Activated CD4-positive, CD25-positive, alpha-beta regulatory T cell treated with anti-CD3 and anti-CD28 coated beads, Interleukin-2, amount 50 U/mL, for 72 hours (primary cell): ENCODE results near the gene SPEF1.
A peak's percentile ranks its signal among the peaks of the same experiment; 100 is the strongest.

Experiments used
- DNase-seq: peaks from one replicate; pipeline ENCODE4 v3.0.0; 2021

Gene SPEF1

DNA sequence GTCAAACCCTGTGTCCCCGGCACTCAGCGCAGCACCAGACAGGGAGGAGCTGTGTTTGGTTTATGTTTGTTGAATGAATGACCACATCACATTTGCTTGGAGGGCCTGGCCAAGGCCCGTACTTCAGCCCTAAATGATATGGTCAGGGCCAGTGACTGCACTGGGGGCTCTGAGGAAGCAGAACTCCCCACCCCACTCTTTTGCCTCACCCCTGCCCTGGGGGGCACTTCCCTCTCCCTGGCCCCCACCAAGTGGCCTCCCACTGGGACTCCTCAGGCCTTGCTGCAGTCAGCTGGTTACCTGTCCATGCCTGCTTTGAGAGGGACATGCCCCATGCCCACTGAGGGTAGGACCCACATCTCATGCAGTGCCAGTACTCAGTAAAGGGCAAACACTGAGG is 16.6 kb downstream of the SPEF1 start:
- no peak for DNase-seq

DNA sequence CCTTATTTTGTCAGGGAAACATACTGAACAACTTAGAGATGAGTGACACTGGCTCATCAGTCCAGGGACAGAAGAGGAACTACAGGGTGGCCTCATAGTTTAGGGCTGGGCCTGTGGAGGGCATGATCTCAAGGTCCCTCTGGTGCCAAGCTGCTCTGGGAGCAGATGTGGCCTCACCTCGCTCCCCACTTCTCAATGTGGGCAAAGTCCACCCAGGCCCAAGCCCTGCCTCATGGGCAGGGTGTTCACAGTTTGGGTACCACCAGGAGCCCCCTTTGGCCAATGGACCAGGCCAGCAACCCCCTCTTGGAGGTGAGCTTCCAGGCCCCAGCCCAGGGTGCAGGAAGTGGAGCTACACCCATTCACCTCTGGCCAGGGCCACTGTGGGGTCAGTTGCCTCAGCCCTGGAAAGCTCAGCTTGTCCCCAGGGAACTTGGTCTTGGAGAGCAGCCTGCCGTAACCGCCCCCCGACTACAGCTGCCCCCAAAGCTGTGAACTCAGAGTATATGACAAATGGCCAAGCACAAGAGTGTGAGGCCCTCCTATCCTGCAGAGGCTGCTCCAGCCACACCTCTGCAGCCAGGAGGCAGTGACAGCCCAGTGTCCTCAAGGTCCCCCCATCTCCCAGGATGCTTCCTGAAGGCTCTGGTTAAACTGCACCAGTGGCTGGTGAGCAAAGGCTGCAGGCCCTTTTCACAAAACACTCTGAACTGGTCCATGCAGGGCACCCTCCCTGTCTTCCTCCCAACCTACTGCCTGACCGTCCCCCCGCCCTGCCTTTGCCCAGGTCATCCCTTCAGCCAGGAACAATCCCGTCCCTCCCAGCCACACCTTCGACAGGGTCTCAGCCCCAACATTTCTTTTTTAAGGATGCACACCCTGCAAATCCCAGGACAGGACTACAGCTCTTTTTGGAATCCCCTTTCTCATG is 17.3 kb downstream of the SPEF1 start:
- DNase-seq, result no peak

DNA sequence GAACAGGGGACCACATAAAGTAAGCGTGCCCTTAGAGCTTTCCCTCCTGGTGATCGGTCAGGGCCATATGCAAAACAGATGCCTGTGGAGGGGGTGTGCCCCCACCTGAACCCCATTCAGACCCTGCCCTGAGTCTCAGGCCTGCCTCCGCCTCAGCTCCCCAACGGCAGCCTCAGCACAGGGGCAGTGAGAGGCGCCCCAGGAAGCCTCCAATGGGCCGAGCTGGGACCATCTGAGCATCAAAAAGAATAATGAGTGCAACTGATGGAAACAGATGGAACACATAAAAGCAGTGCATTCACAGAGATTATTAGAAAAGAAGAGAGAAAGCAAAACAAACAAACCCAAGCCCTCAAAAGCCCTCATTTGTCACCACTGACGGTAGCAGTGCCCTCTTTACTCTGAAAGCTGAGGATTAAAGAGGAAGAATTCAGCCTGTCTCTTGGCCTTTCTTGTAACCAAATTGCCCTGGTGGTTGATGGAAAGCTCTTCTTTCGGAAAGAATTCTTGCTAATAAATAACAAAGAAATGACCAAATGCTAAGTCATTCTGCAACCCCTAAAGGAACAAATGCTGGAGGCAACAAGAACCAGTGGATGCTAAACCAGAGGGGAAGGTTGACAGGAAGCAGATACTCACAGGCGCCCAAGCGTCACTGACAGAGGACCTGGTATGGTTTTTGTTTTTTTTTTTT is 20.4 kb downstream of the SPEF1 start:
- DNase-seq, result no peak

DNA sequence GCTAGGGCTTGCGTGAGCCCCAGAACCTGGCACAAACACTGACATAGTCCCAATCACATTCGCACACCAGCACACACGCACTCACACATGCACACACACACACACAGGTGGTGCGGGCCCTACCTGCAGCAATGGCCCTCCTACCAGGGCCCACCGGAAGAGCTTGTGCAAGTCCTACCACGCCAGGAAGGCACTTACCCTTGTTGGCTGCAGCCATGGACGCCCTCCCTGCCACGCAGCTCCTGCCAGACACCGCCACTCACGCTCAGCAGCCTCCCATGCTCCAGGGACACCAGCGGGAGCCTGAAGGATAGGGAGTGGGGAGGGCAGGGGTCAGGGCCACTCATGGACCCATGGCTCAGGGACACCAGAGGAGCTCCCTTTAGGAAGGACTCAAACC is 21.4 kb downstream of the SPEF1 start:
- DNase-seq, result no peak

- no peak for DNase-seq
Measured at GRCh38 chr20:3759316-3759823, 21.9 kb downstream of the SPEF1 start.

GRCh38 chr20:3758566-3758965 is 22.7 kb downstream of the SPEF1 start:
- DNase-seq, result no peak

DNA sequence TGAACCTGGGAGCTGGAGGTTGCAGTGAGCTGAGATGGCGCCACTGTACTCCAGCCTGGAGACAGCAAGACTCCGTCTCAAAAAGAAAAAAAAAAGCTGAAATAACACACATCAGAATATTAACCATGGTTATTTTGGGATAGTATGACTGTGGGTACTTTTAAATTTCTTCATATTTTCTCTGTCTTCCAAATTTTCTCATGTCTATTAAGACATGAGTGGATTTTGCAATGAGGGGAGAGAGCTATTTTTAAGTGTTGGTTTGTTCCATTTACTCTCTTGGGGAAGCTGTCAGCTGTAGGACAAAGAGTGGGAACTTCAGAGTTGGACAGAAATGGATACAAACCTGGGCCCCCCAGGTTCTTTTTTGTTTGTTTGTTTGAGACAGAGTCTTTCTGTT is 24.0 kb downstream of the SPEF1 start:
- DNase-seq, result no peak

- DNase-seq, result no peak
Measured at GRCh38 chr20:3755814-3756480, 25.3 kb downstream of the SPEF1 start.

DNA sequence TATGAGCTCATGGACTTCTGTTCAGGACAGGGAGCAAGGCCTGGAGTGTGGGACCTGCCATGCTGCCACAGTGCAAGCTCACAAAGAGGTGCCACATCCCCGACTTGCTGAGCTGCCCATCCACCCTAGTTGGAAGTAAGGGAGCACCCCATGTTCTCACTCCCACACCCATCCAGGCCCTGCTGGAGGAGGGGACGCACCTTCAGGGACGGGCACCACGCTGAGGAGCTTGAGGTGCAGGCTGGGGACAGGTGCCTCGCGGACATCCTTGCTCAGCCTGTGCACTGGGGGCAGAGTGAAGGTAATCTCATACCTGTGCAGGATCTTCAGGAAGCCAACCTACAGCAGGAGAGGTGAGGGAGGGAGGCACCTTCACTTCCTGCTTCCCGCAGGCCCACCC is 26.0 kb downstream of the SPEF1 start:
- no peak for DNase-seq

GRCh38 chr20:3754276-3754630 is 27.0 kb downstream of the SPEF1 start:
- DNase-seq, result no peak

DNA sequence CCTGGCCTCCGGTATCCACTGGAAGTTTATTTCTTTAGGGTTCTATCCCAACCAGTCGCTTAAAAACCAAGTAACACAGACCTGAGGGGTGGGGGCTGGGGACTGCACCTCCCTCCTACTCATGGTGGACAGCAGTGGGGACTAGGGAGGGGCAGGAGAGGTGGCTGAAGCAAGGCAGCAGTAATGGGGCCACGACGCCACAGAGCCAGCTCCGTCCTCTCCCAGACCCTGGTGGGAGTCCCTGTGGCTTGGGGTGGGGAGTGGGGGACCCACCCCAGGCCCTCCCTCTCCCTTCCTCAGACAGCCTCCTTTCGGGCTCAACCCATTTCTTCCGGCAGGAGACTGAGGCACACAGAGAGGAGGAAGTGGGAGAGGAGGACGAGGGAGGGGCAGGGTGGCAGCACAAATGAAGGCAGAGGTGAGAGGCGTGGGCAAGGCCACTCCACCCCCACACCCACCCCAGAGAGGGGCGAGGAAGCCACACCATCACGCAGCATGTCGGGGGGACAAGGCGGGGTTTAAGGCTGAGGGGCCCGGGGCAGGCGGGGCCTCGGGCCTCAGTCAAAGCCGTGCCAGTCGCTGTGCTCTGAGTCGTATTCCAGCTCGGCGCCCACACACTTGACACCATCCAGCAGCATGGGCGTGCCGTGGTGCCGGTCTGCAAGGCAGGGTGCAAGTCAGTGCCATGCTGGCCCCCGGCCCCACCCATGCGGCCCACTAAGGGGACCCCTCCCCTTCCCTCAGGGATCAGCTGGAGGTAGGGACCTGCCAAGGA is 27.6 kb downstream of the SPEF1 start:
- DNase-seq, result no peak

- DNase-seq, result peak; percentile 50
Measured at GRCh38 chr20:3753098-3753497, 28.1 kb downstream of the SPEF1 start.

GRCh38 chr20:3752386-3752759 is 28.9 kb downstream of the SPEF1 start:
- DNase-seq, result no peak

DNA sequence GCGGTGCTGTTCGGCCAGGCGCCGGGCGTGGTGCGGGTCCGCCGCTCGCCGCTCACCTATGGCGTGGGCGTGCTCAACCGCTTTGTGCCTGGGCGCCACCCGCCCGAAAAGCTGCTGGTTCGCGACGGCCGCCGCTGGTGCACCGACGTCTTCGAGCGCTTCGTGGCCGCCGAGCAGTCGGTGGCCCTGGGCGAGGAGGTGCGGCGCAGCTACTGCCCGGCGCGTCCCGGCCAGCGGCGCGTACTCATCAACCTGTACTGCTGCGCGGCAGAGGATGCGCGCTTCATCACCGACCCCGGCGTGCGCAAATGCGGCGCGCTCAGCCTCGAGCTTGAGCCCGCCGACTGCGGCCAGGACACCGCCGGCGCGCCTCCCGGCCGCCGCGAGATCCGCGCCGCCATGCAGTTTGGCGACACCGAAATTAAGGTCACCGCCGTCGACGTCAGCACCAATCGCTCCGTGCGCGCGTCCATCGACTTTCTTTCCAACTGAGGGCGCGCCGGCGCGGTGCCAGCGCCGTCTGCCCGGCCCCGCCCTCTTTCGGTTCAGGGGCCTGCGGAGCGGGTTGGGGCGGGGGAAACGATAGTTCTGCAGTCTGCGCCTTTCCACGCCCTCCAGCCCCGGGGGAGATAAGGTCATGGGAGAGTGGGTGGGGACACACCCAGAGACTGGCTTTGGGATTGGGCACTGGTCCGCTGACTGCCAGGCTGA is 29.4 kb downstream of the SPEF1 start:
- DNase-seq, result peak; percentile 68

DNA sequence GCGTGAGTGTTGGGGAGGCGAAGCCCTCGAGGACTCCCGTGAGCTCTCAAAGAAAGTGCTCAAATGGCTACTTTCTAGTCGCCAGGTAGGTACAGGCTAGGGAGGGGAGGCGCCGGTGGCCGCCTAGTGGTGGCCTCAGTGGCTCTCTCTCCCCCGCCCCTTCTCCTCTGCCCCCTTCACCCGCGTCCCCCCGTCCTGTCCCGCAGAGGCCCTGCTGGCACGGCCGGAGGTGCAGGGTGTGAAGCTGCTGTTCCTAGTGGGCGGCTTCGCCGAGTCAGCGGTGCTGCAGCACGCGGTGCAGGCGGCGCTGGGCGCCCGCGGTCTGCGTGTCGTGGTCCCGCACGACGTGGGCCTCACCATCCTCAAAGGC is 30.0 kb downstream of the SPEF1 start:
- DNase-seq, result no peak

DNA sequence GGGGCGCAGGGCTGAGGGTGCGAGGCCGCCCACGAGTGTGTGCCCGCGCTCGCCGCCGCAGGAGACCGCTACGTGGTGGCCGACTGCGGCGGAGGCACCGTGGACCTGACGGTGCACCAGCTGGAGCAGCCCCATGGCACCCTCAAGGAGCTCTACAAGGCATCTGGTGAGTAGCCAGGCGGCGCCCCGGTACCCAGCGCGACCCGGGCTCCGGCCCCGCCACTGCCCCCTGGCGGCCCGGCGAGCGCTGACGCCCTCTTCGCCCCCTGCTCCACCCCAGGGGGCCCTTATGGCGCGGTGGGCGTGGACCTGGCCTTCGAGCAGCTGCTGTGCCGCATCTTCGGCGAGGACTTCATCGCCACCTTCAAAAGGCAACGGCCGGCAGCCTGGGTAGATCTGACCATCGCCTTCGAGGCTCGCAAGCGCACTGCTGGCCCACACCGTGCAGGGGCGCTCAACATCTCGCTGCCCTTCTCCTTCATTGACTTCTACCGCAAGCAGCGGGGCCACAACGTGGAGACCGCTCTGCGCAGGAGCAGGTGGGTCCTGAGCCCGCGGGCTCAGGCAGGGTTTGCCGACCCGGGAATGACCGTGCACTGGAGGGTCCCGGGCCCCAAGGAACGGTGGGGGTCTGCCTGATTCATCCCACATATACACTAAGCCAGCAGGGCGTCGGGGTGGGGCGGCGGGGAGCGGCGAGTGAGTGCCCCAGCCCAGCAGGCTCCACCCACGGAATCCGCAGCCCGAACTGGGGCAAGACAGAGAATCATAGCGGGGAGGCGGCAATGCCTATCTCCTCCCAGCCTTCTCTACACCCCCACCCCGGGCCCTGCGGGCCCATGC is 31.3 kb downstream of the SPEF1 start:
- DNase-seq, result peak; percentile 55

- DNase-seq, result no peak
Measured at GRCh38 chr20:3749087-3749688, 32.1 kb downstream of the SPEF1 start.

DNA sequence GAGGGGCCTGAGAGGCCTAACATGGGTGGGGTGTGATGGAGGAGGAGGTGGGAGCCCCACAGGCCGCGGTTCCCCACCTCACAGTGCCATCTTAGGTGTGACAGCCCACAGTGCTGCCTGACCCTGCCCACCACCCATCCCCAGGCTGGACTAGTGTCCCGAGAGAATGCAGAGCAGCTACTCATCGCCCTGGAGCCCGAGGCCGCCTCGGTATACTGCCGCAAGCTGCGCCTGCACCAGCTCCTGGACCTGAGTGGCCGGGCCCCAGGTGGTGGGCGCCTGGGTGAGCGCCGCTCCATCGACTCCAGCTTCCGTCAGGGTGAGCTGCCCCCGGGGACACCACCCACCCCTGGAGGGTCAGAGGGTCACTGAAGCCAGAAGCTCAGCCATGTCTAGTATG is 33.2 kb downstream of the SPEF1 start:
- no peak for DNase-seq

DNA sequence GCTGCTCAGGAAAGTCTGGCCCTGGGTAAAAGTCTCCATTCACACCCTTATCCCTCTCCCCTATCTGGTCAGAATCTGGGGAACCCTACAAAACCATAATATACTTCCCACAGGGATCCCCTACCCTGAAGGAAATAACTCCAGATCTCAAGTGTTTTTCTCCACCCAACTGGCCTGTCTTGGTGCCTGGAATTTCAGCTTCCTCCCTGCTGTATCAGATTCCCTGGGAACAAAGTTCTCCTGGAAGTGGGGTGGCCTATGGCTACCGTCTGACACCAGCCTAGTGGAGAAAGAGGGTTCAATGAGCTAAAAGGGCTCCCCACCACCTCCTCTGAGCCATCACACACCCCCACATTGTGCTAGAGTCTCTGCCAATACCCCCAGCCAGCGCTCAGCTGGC is 33.8 kb downstream of the SPEF1 start:
- no peak for DNase-seq

DNA sequence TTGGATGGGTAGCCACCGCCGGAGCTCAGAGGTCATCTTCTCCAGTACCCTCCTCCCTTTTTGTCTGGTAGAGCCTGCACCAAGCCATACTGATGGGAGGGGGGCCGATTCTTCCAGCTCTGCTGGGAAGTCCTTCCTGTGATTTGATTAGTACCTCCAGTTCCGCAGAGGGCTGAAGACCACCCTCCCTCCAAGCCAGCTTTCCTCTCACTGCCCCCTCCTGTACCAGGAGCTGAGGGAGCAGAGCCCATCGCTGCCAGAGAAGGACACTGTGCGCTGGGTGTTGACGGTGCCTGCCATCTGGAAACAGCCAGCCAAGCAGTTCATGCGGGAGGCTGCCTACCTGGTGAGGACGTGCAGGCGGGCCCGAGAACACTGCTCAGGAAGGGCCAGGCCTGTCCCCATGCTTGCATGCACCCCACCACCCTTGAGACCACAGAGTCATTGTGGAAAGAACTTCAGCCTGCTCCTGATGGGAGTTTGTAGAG is 35.5 kb downstream of the SPEF1 start:
- no peak for DNase-seq
